ENCODE results near the gene NOL12.
A peak's percentile ranks its signal among the peaks of the same experiment; 100 is the strongest.

The NOL12 gene

DNA sequence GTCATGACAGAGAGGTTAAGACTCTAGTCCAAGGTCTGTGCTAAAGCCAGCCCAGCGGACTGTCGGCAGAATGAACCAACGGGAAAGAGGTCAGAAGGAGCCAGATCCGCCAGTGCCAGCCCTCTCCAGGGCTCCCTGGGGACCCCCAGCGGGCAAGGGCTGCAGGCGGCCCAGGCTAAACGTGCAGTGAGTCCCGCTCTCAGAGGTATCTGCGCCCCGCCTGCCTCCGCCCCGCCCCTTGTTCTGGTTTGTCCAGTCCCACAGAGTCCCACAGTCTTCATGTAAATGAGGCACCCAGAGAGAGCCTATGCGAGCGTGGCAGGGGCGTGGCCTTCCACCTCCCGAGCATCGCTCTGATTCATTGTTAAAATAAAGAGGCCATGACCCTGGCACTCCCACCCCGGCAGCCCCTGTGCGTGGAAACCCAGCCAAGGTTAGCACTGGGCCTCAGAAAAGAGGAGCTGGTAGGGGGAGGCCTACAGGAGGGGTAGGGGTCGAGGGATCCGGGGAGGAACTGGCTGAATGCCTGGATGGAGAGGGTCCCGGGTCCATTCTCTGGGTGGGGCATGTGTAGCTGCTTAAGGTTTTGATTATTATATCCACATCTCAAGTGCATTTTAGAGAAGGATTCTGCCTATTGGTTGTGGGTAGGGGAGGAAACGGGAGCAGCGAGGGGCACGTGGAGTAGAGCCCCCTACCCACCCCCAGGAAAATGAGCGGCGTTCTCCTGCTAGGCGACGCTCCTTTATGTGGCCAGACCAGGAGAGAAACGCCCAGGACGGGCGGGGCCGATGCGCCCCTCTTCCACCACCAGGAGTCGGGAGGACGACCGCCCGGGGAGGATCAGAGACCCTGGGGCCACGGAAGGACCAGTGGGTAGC is 10.8 kb downstream of the NOL12 start, which contains the start of gene TRIOBP:
TSS of gene TRIOBP (plus strand) at position 392 of the 881 bp plus-strand sequence. CDS start 4,318 bp downstream, outside the sequence.
- H3K36me3 ChIP-seq (ENCODE audit: control insufficient read depth in 1 of 2, insufficient read depth in 2 of 2, low read depth in 1 of 2, low read length in 2 of 2), result peaks cover 22 to 27% of the 10 kb centered on the region in 2 experiments
- peak within 1 kb of the TSS; percentile 9 for H4K91ac ChIP-seq (ENCODE audit: low read length)
- peaks cover 9% of the 10 kb centered on the region for H3K4me1 ChIP-seq (ENCODE audit: control insufficient read depth, insufficient read depth, low read depth, low read length)
- H3K4me2 ChIP-seq (ENCODE audit: low read length, poor library complexity, severe bottlenecking), result peak within 1 kb of the TSS; percentile 73
- no peak within 1 kb of the TSS for H2BK5ac ChIP-seq (ENCODE audit: low read depth, low read length, poor library complexity, severe bottlenecking)
- H2BK15ac ChIP-seq (ENCODE audit: low read depth, poor library complexity, severe bottlenecking), result no peak within 1 kb of the TSS
- H3K4ac ChIP-seq (ENCODE audit: low read depth in 1 of 2, low read length in 2 of 2), result no peak within 1 kb of the TSS
- 6% methylated on average over 34 of the region's 39 CpGs for WGBS
- H2BK12ac ChIP-seq (ENCODE audit: low read length in 2 of 2), result peak within 1 kb of the TSS; percentile 18 to 57
- H2BK120ac ChIP-seq (ENCODE audit: low read depth, low read length), result no peak within 1 kb of the TSS
- no peaks in the 10 kb centered on the region for H3K9me3 ChIP-seq (ENCODE audit: control insufficient read depth, low read length)
- H3K18ac ChIP-seq (ENCODE audit: low read depth in 1 of 2, low read length in 2 of 2), result no peak within 1 kb of the TSS
- H3K79me1 ChIP-seq (replicated peaks; ENCODE audit: low read length, poor library complexity, severe bottlenecking), result no peaks in the 10 kb centered on the region
- peak within 1 kb of the TSS; percentile 40 for H3K9ac ChIP-seq (ENCODE audit: low read length)
- no peak within 1 kb of the TSS for H4K8ac ChIP-seq (ENCODE audit: low read length)
- no peak within 1 kb of the TSS for H2AK5ac ChIP-seq (ENCODE audit: low read length, severe bottlenecking)
- H3K27me3 ChIP-seq (ENCODE audit: control insufficient read depth in 1 of 2, insufficient read depth in 1 of 2, low read length in 2 of 2), result no peaks in the 10 kb centered on the region
- no peak within 1 kb of the TSS for H3K14ac ChIP-seq (ENCODE audit: low read length in 2 of 2)
- H3K27ac ChIP-seq (ENCODE audit: low read length, poor library complexity, severe bottlenecking), result no peak within 1 kb of the TSS
- H3K4me3 ChIP-seq (ENCODE audit: insufficient read depth in 1 of 2, low read depth in 1 of 2, low read length in 2 of 2), result peak within 1 kb of the TSS; percentile 40 to 53
- H3K23ac ChIP-seq (ENCODE audit: low read length in 2 of 2), result no peak within 1 kb of the TSS
- peak; percentile 95 for DNase-seq
- H2AFZ ChIP-seq (ENCODE audit: low read depth, low read length), result peak within 1 kb of the TSS; percentile 62

DNA sequence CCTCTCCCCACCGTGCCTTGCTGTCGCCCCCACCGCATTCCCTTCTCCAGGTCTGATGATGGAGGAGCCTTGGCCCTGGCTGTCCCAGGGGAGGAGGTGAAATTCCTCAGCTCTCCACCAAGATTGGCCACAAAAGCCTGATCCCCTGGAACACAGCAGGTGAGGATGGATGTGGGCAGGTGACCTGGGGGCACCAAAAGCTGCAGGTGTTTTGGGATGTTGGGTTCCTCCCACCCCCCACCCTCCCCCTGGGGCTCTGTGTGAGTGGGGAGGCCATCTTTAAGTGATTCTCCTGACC is 11.3 kb downstream of the NOL12 start:
- H3K14ac ChIP-seq (ENCODE audit: low read length in 2 of 2), result no peak overlapping the region
- H2BK5ac ChIP-seq (ENCODE audit: low read depth, low read length, poor library complexity, severe bottlenecking), result no peak overlapping the region
- H3K27me3 ChIP-seq (ENCODE audit: control insufficient read depth in 1 of 2, insufficient read depth in 1 of 2, low read length in 2 of 2), result no peaks in the 10 kb centered on the region
- WGBS, result 20% methylated on average over 1 of the region's 3 CpGs
- no peak overlapping the region for H2BK15ac ChIP-seq (ENCODE audit: low read depth, poor library complexity, severe bottlenecking)
- peak overlapping the region; percentile 62 for H2AFZ ChIP-seq (ENCODE audit: low read depth, low read length)
- no peak overlapping the region for H2BK120ac ChIP-seq (ENCODE audit: low read depth, low read length)
- H4K91ac ChIP-seq (ENCODE audit: low read length), result peak overlapping the region; percentile 9
- peak overlapping the region; percentile 18 to 57 for H2BK12ac ChIP-seq (ENCODE audit: low read length in 2 of 2)
- no peak overlapping the region for H3K18ac ChIP-seq (ENCODE audit: low read depth in 1 of 2, low read length in 2 of 2)
- H4K8ac ChIP-seq (ENCODE audit: low read length), result no peak overlapping the region
- H2AK5ac ChIP-seq (ENCODE audit: low read length, severe bottlenecking), result no peak overlapping the region
- H3K79me1 ChIP-seq (replicated peaks; ENCODE audit: low read length, poor library complexity, severe bottlenecking), result no peaks in the 10 kb centered on the region
- no peak overlapping the region for H3K27ac ChIP-seq (ENCODE audit: low read length, poor library complexity, severe bottlenecking)
- DNase-seq, result no peak
- H3K4ac ChIP-seq (ENCODE audit: low read depth in 1 of 2, low read length in 2 of 2), result no peak overlapping the region
- H3K4me3 ChIP-seq (ENCODE audit: insufficient read depth in 1 of 2, low read depth in 1 of 2, low read length in 2 of 2), result no peak overlapping the region
- H3K9ac ChIP-seq (ENCODE audit: low read length), result no peak overlapping the region
- H3K9me3 ChIP-seq (ENCODE audit: control insufficient read depth, low read length), result no peaks in the 10 kb centered on the region
- no peak overlapping the region for H3K23ac ChIP-seq (ENCODE audit: low read length in 2 of 2)
- H3K4me2 ChIP-seq (ENCODE audit: low read length, poor library complexity, severe bottlenecking), result peak overlapping the region; percentile 73
- peaks cover 16 to 21% of the 10 kb centered on the region in 2 experiments for H3K36me3 ChIP-seq (ENCODE audit: control insufficient read depth in 1 of 2, insufficient read depth in 2 of 2, low read depth in 1 of 2, low read length in 2 of 2)
- H3K4me1 ChIP-seq (ENCODE audit: control insufficient read depth, insufficient read depth, low read depth, low read length), result peaks cover 9% of the 10 kb centered on the region

DNA sequence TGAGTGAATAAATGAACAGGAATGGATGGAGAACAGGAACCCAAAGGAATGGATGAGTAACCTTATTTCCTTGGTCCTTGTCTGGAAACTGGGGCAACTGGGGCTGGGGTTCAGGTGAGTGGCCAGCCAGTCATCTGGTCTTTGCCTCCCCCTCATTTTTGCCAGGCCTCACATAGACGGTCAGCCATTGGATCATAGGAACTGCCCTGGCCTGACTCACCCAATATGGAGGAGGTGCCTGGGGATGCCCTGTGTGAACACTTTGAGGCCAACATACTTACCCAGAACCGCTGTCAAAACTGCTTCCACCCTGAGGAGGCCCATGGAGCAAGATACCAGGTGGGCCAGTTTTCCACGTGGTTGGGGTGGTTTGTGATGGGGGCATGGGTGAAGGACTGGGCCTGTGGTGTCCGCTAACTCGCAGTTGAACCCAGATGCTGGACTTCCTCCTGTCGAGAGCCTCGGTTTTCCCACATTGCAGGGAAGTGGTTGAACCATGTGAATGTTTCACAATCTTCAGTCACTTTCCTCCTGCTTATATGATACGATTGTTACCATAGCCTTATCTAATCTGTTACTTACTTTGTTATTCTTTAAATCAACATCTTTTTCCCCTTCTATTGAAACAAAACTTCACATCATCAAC is 15.1 kb downstream of the NOL12 start:
- Histone ChIP-seq H3K36me3 (ENCODE audit: control insufficient read depth in 1 of 2, insufficient read depth in 2 of 2, low read depth in 1 of 2, low read length in 2 of 2) (peaks cover 0 to 3% of the 10 kb centered on the region in 2 experiments), H3K4me2 (ENCODE audit: low read length, poor library complexity, severe bottlenecking) (no peak overlapping the region), H3K27me3 (ENCODE audit: control insufficient read depth in 1 of 2, insufficient read depth in 1 of 2, low read length in 2 of 2) (no peaks in the 10 kb centered on the region), H3K4me3 (ENCODE audit: insufficient read depth in 1 of 2, low read depth in 1 of 2, low read length in 2 of 2) (no peak overlapping the region), H3K9me3 (ENCODE audit: control insufficient read depth, low read length) (no peaks in the 10 kb centered on the region), H2AFZ (ENCODE audit: low read depth, low read length) (no peak overlapping the region), H4K91ac (ENCODE audit: low read length) (no peak overlapping the region), H2BK15ac (ENCODE audit: low read depth, poor library complexity, severe bottlenecking) (no peak overlapping the region), H2BK120ac (ENCODE audit: low read depth, low read length) (no peak overlapping the region), H3K79me1 (replicated peaks; ENCODE audit: low read length, poor library complexity, severe bottlenecking) (no peaks in the 10 kb centered on the region), H3K23ac (ENCODE audit: low read length in 2 of 2) (no peak overlapping the region), H3K14ac (ENCODE audit: low read length in 2 of 2) (peak overlapping the region in 1 of 2 experiments; percentile 68), H3K4ac (ENCODE audit: low read depth in 1 of 2, low read length in 2 of 2) (no peak overlapping the region), H3K4me1 (ENCODE audit: control insufficient read depth, insufficient read depth, low read depth, low read length) (peaks cover 7% of the 10 kb centered on the region), H3K9ac (ENCODE audit: low read length) (no peak overlapping the region), H3K27ac (ENCODE audit: low read length, poor library complexity, severe bottlenecking) (no peak overlapping the region), H3K18ac (ENCODE audit: low read depth in 1 of 2, low read length in 2 of 2) (no peak overlapping the region), H4K8ac (ENCODE audit: low read length) (peak overlapping the region; percentile 14), H2AK5ac (ENCODE audit: low read length, severe bottlenecking) (no peak overlapping the region), H2BK12ac (ENCODE audit: low read length in 2 of 2) (no peak overlapping the region), H2BK5ac (ENCODE audit: low read depth, low read length, poor library complexity, severe bottlenecking) (no peak overlapping the region)
- 92% methylated on average over 8 of the region's 8 CpGs for WGBS
- no peak for DNase-seq

DNA sequence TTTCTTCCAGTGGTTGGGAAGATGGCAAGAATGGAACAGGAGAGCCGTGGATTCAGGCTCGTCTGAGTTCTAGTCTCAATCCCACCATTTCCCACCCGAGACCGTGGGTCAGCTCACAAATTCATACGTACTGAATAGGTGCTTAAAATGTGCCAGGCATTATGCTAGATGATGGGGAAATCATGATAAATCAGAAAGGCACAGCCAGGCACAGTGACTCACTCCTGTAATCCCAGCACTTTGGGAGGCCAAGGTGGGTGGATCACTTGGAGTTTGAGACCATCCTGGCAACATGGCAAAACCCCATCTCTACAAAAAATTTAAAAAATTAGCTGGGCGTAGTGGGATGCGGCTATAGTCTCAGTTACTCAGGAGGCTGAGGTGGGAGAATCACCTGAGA is 17.8 kb downstream of the NOL12 start:
- H3K79me1 ChIP-seq (replicated peaks; ENCODE audit: low read length, poor library complexity, severe bottlenecking), result no peaks in the 10 kb centered on the region

More for the DNA sequence above, 17.8 kb downstream of the NOL12 start:
- Histone ChIP-seq H3K9me3 (ENCODE audit: control insufficient read depth, low read length) (no peaks in the 10 kb centered on the region), H4K8ac (ENCODE audit: low read length) (no peak overlapping the region), H2BK5ac (ENCODE audit: low read depth, low read length, poor library complexity, severe bottlenecking) (no peak overlapping the region), H2BK15ac (ENCODE audit: low read depth, poor library complexity, severe bottlenecking) (no peak overlapping the region), H3K27me3 (ENCODE audit: control insufficient read depth in 1 of 2, insufficient read depth in 1 of 2, low read length in 2 of 2) (no peaks in the 10 kb centered on the region), H3K23ac (ENCODE audit: low read length in 2 of 2) (no peak overlapping the region), H3K36me3 (ENCODE audit: control insufficient read depth in 1 of 2, insufficient read depth in 2 of 2, low read depth in 1 of 2, low read length in 2 of 2) (peaks cover 0 to 7% of the 10 kb centered on the region in 2 experiments), H3K27ac (ENCODE audit: low read length, poor library complexity, severe bottlenecking) (no peak overlapping the region), H3K18ac (ENCODE audit: low read depth in 1 of 2, low read length in 2 of 2) (no peak overlapping the region), H3K4me1 (ENCODE audit: control insufficient read depth, insufficient read depth, low read depth, low read length) (no peaks in the 10 kb centered on the region), H3K4ac (ENCODE audit: low read depth in 1 of 2, low read length in 2 of 2) (no peak overlapping the region), H2AK5ac (ENCODE audit: low read length, severe bottlenecking) (no peak overlapping the region), H2BK12ac (ENCODE audit: low read length in 2 of 2) (no peak overlapping the region), H3K9ac (ENCODE audit: low read length) (no peak overlapping the region), H4K91ac (ENCODE audit: low read length) (no peak overlapping the region), H3K4me3 (ENCODE audit: insufficient read depth in 1 of 2, low read depth in 1 of 2, low read length in 2 of 2) (no peak overlapping the region), H2BK120ac (ENCODE audit: low read depth, low read length) (no peak overlapping the region), H3K14ac (ENCODE audit: low read length in 2 of 2) (no peak overlapping the region), H2AFZ (ENCODE audit: low read depth, low read length) (no peak overlapping the region), H3K4me2 (ENCODE audit: low read length, poor library complexity, severe bottlenecking) (no peak overlapping the region)
- 79% methylated on average over 7 of the region's 7 CpGs for WGBS
- DNase-seq, result no peak
